ENCODE measurements around the gene EML1. TPM values are rescaled to one million over a fixed set of nuclear protein-coding genes. Genes with fewer than 3 reads are reported as not detected.

Gene EML1
- total RNA-seq, 1 donor from 2014 or later = 29.9 TPM

- DNase-seq (ENCODE audit: low read depth in 2 of 2) = no peak
Observed at GRCh38 chr14:99936738-99937474, 143.7 kb downstream of the EML1 start.

GRCh38 chr14:99937475-99938244 lies 144.4 kb downstream of the EML1 start:
- DNase-seq (ENCODE audit: low read depth in 2 of 2) = no peak

GRCh38 chr14:99938376-99938775 lies 145.2 kb downstream of the EML1 start:
- DNase-seq (ENCODE audit: low read depth in 2 of 2) = no peak

- no peak for DNase-seq (ENCODE audit: low read depth in 2 of 2)
Observed at GRCh38 chr14:99938896-99939295, 145.7 kb downstream of the EML1 start.

GRCh38 chr14:99939421-99939820 lies 146.2 kb downstream of the EML1 start:
- DNase-seq (ENCODE audit: low read depth in 2 of 2) = no peak

- no peak for DNase-seq (ENCODE audit: low read depth in 2 of 2)
Observed at GRCh38 chr14:99940064-99940463, 146.9 kb downstream of the EML1 start.

- no peak for DNase-seq (ENCODE audit: low read depth in 2 of 2)
Observed at GRCh38 chr14:99941211-99941610, 148.0 kb downstream of the EML1 start.

- no peak for DNase-seq (ENCODE audit: low read depth in 2 of 2)
Observed at GRCh38 chr14:99943620-99944019, 150.4 kb downstream of the EML1 start.

GRCh38 chr14:99944241-99944651 lies 151.0 kb downstream of the EML1 start:
- DNase-seq (ENCODE audit: low read depth in 2 of 2) = no peak

GRCh38 chr14:99945732-99946651 lies 152.8 kb downstream of the EML1 start:
- no peak for DNase-seq (ENCODE audit: low read depth in 2 of 2)

GRCh38 chr14:99946652-99947489 lies 153.7 kb downstream of the EML1 start:
- peak in 1 of 2 donors; percentile 22 for DNase-seq (ENCODE audit: low read depth in 2 of 2)

GRCh38 chr14:99947695-99948094 lies 154.5 kb downstream of the EML1 start:
- no peak for DNase-seq (ENCODE audit: low read depth in 2 of 2)

- DNase-seq (ENCODE audit: low read depth in 2 of 2) = peak; percentile 31 to 35
Observed at GRCh38 chr14:99949011-99949732, 156.0 kb downstream of the EML1 start.

GRCh38 chr14:99950181-99950580 lies 157.0 kb downstream of the EML1 start:
- no peak for DNase-seq (ENCODE audit: low read depth in 2 of 2)

GRCh38 chr14:99951085-99951484 lies 157.9 kb downstream of the EML1 start:
- no peak for DNase-seq (ENCODE audit: low read depth in 2 of 2)

- DNase-seq (ENCODE audit: low read depth in 2 of 2) = no peak
Observed at GRCh38 chr14:99952039-99952438, 158.8 kb downstream of the EML1 start.

GRCh38 chr14:99952453-99952852 lies 159.2 kb downstream of the EML1 start:
- no peak for DNase-seq (ENCODE audit: low read depth in 2 of 2)

GRCh38 chr14:99955826-99956455 lies 162.7 kb downstream of the EML1 start:
- no peak for DNase-seq (ENCODE audit: low read depth in 2 of 2)

GRCh38 chr14:99958380-99958779 lies 165.2 kb downstream of the EML1 start:
- no peak for DNase-seq (ENCODE audit: low read depth in 2 of 2)
